ENCODE data around the gene ETFB. TPM values are rescaled to one million over a fixed set of nuclear protein-coding genes. Genes with fewer than 3 reads are reported as not detected.

ETFB gene
- total and polyA plus RNA-seq, 9 of the 15 experiments (the other 6 are each of a cell fraction or from before 2014, with no cell fraction given), result 18.1 to 143 (median 96.1) TPM

GRCh38 chr19:51339313-51339686 lies 26.9 kb downstream of the ETFB start (continued):
- TF ChIP-seq SRSF1 (IDR thresholded peaks at IDR 0.05; ENCODE audit: low read depth, low read length) (no peak), ZNF589 (CRISPR knock-in tag; IDR thresholded peaks at IDR 0.05; ENCODE audit: low read depth) (no peak), OTX1 (CRISPR knock-in tag; IDR thresholded peaks at IDR 0.05) (peak; percentile 82; the same call in 1 of the 2 replicates), TSHZ1 (CRISPR knock-in tag; IDR thresholded peaks at IDR 0.05) (no peak), THAP7 (CRISPR knock-in tag; IDR thresholded peaks at IDR 0.05) (no peak), HDGF (IDR thresholded peaks at IDR 0.05) (peak; percentile 92), PREB (CRISPR knock-in tag; IDR thresholded peaks at IDR 0.05) (no peak), WHSC1 (IDR thresholded peaks at IDR 0.05; ENCODE audit: low read length) (no peak), ETV1 (tag; conservative IDR thresholded peaks at IDR 0.05; ENCODE audit: low read depth) (no peak), ZNF324 (CRISPR knock-in tag; IDR thresholded peaks at IDR 0.05) (no peak), ZNF512 (tag; IDR thresholded peaks at IDR 0.05) (no peak), TEAD2 (tag; IDR thresholded peaks at IDR 0.05) (no peak), HDAC8 (tag; IDR thresholded peaks at IDR 0.05) (no peak), SUPT5H (IDR thresholded peaks at IDR 0.05) (peak; percentile 43), ERF (CRISPR knock-in tag; IDR thresholded peaks at IDR 0.05) (peak; percentile 74; the same call in 1 of the 2 replicates), ZNF717 (CRISPR knock-in tag; IDR thresholded peaks at IDR 0.05) (no peak), ZNF707 (CRISPR knock-in tag; conservative IDR thresholded peaks at IDR 0.05) (0 out of 2 replicates have a peak, but pooled peaks have one; percentile 23), SIN3A (IDR thresholded peaks at IDR 0.05; ENCODE audit: borderline replicate concordance in 2 of 2, control insufficient read depth in 1 of 2, low read depth in 2 of 2, low read length in 2 of 2) (no peak), HNRNPK (IDR thresholded peaks at IDR 0.05; ENCODE audit: low read depth, low read length, poor library complexity, severe bottlenecking) (no peak), CBFB (CRISPR knock-in tag; IDR thresholded peaks at IDR 0.05) (no peak), CBX1 (IDR thresholded peaks at IDR 0.05; ENCODE audit: low read depth) (no peak), KDM5B (IDR thresholded peaks at IDR 0.05; ENCODE audit: insufficient replicate concordance, low read depth, low read length) (no peak)

Data from K562 (cell line).